ENCODE measurements around the gene PRDM11.

The PRDM11 gene

GRCh38 chr11:45178890-45179671 is 32.6 kb downstream of the PRDM11 start:
- DNase-seq = no peak

GRCh38 chr11:45179686-45180178 is 33.3 kb downstream of the PRDM11 start:
- DNase-seq = no peak

- DNase-seq = no peak
Measured at GRCh38 chr11:45180179-45180847, 33.9 kb downstream of the PRDM11 start.

DNA sequence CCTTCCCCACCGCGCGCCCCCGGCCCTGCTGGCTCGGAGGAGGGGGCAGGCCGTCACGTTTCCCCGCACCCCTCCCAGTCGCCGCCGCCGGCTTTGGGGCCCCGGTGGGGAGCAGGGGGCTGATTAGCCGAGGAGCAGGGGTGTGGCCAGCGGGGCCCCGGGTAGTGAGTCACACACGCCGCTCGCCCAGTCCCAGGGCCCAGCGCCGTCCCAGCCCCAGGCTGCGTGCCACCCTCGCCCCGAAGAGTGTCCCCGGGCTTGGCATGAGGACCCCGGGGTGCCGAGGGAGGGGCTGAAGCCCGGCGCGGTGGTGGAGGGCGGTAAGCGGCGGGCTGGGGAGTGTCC is 34.4 kb downstream of the PRDM11 start:
- DNase-seq = no peak

DNA sequence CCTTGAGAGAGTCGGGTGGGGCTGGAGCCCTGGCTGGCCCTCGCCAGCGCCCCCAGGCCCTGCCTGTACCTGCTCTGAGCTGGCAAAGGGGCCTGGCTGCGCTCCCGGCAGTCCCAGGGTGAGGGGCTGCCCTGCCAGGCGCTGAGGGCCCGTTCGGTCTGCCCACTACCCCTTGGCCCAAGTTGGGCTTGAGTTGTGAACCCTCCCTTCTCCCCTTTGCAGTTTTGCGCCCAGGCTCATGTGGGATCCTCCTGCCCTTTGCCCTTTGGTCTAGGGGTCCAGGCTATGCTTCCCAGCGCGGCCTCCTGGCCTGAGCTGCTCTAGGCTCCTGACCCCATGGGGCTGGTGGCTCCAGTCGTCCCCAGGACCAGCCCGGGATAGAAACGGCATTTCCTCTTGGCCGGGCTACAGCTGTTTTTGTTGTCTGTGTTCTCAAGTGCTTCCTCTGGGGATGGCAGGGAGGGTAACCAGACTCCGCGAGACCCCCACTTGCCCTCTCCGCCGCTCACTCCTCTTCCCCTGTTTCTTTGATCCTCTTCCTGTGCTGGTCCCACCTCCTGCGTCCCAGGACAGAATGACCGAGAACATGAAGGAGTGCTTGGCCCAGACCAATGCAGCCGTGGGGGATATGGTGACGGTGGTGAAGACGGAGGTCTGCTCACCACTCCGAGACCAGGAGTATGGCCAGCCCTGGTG is 34.9 kb downstream of the PRDM11 start:
- DNase-seq = no peak

GRCh38 chr11:45181889-45182550 is 35.6 kb downstream of the PRDM11 start:
- no peak for DNase-seq

DNA sequence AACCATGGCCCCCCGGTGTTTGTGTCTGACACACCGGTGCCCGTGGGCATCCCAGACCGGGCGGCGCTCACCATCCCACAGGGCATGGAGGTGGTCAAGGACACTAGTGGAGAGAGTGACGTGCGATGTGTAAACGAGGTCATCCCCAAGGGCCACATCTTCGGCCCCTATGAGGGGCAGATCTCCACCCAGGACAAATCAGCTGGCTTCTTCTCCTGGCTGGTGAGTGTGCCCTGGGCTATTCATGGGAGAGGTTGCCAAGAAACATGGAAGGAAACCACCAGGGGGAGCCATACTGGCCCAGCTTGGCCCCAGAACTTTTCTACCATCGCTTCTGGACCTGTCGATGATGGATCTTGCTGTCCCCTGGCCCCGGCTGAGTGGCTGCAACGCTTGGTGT is 36.5 kb downstream of the PRDM11 start:
- no peak for DNase-seq

DNA sequence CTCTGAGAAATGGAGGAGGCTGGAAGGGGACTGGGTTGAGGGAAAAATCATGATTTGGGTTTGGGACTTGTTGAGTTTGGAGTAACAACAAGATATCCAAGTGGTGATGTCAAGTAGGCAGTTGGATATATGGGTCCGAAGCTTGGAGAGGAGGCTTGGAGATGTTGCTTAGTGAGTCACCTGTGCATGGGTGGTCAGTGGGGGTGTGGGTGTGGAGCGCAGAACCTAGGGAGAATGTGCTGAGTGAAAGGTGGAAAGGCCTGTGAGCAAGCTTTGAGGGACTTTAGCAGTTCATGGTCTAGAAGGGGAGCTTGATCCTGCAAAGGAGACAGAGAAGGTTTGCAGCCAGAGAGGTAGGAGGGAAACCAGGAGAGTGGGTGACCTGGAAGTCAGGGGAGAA is 38.2 kb downstream of the PRDM11 start:
- DNase-seq = no peak

DNA sequence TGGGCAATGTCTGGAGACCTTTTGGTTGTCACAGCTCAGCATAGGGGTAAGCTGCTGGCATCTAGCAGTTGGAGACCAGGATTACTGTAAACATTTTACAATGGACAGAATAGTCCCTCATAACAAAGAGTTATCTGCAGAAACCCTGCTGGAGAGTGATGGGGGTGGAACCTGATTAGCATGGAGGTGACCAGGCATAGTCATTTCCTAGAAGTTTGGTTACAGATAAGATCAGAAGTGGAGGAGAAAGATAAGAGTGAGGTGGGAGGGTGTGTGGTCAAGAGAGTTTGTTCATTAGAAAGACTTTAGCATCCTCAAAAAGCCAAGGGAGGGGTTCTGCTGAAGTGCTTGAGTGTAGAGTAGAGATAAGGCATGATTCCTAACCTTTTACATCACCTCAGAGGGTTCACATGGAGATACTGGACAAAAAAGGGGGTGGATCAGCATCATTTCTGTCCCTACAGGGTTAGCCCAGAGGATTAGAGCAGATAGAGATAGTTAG is 38.8 kb downstream of the PRDM11 start:
- DNase-seq = no peak

- no peak for DNase-seq
Measured at GRCh38 chr11:45187375-45187774, 40.9 kb downstream of the PRDM11 start.

DNA sequence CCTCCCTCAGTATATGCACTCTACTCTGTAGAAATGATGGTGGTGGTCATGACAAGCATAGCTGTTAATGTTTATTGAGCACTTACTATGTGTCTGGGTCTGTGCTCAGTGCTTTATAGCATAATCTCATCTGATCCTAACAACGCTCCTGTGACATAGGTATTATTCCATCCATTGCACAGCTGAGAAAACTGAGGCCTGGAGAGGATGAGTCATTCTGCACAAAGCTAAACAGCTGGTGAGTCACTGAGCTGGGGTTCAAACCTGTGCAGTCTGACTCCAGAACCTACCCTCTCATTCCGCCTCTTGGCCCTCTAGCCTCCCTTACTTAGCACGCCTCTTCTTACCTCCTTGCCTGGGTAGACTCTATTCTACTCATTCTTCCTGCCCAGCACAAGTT is 41.7 kb downstream of the PRDM11 start:
- no peak for DNase-seq

DNA sequence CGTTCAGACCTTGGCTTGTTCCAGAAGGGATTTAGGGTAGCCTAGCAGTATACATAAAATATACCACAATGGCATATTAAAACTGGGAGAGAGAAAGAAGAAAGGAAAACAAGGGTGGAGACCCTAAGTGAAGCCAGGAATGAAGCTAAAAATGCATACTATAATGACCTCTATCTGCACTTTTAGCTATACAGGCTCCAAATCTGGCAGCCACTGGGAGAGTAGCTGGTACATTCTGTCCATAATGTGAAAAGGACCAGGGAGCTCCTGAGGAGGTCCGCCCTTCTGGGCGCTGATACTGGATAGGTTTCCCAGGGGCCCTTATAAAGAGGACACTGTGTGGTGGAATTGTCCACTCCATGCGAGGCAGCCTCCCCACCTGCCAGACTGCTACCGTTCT is 42.8 kb downstream of the PRDM11 start:
- DNase-seq = no peak

DNA sequence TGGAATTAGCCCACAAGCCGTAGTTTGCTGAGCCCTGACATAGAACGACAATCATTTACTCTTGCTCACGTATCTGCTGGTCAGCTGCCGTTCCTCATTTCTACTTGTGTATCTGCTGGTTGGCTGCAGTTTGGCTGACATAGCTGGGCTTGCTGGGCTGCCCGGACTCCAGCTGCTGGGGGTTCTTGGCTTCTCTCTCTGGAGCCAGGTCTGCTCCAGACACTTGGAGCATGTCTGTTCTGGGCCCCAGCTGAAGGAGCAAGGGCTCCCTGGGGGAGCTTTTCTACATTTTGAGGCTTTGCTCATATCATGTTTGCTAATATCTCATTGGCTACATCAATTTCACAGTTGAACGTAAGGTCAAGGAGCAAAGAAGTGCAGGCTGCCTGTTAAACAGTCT is 47.3 kb downstream of the PRDM11 start:
- DNase-seq = no peak

DNA sequence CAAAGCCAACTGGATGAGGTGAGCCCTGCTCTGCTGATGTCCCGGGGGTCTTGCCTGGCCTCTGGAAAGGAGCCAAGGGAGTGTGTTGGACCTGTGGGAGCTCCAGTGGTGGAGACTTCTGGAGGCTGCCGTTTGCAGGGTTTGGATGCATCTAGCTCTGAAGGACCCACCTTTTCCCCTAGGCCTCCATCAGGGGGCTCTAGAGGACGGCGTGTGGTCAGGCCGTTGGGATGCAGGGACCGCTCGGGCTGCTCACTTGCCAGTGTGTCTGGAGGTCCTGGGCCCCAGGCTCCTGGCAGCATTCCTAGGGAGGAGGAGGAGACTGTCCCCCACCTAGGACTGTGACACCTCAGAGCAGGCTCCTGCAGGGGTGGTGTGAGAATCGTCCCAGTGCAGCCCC is 58.3 kb downstream of the PRDM11 start:
- DNase-seq = no peak

- no peak for DNase-seq
Measured at GRCh38 chr11:45205978-45206377, 59.5 kb downstream of the PRDM11 start.

DNA sequence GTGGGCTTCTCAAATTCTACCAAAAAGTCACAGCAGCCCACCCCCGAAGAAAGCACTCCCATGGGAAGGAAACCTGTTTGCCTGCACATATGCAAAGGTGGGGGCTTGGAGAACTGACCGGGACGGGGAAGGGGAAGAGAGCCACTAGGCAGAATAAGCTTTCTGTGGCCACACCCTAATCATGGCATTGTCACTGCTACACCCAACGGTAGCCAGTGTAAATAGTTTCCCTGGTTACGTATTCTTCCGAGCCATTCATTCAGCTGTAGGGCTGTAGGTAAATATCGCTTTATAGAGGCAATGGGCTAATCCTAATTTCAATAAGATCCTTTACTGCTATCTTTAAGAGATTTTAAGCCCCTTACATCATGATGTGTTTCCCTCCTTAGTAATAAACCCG is 61.7 kb downstream of the PRDM11 start:
- no peak for DNase-seq

GRCh38 chr11:45209000-45209879 is 62.8 kb downstream of the PRDM11 start:
- DNase-seq = no peak

DNA sequence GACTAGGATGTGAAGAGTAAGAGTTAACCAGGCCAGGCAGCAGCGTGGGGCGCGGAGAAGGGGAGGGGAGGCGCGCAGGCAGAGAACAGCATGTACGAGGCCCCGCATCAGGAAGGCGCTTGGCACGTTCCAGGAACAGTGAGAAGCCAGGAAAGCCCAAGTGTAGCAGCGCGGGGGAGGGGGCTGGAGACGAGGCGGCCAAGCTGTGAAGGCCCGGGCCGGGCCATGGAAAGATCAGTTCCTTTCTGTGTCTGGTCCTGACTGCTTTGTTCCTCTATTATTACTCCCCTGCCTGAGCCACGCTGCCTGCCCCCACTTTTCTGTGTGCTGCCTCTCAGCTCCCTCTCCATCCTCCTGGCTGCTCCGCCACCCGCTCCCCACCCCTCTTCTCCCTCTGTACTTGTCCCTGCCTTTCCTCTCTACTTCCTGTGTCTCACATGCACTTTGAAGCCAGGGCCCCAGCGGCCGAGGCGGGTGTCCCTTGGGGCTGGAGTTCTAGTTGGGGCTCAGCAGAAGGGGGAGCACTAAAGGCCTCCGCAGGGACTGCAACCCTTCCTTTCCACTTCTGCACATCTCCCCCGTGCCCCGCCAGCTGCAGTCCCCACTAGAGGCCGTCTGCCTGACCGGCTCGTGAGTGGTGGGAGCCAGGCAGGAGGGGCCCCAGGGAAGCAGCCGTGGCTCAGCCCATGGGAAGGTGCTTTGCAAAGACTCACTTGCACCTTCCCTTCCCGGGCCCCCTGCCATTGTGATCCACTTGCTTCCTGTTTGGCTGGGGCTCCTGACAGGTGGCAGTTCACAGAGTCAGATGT is 63.7 kb downstream of the PRDM11 start:
- no peak for DNase-seq

DNA sequence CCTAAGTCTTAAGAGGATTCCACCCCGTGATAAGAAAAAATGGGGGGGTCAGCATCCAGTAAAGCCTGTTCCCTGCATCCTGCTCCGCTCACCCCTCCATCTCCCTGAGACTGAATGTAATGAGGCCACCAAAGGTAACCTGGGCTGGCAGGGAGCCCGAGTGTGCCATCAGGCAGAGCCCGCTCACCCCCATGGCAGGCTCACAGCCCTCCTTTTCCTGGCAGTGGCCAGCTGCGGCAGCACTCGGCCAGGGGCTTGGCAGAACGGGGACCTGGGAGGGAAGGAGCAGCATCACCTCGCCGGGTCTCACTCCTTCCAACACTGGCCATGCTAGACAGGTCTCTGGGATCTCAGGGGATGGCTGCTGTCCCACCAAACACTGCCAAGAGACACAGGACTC is 64.4 kb downstream of the PRDM11 start:
- DNase-seq = no peak

DNA sequence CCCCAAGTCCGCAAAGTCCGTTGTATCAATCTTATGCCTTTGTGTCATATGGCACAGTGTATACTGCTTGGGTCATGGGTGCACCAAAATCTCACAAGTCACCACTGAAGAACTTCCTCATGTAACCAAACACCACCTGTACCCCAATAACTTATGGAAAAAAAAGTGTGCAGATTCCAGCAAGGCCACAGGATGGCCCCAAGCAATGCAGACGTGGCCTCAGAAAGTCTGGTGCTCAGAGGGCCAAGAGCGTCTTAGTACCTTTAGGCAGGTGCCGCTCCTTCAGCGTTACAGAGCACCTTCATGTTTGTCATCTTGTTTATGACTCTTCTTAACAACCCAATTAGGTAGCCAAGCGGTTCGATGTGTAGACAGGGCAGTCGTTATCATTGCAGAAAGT is 65.3 kb downstream of the PRDM11 start:
- DNase-seq = no peak

- DNase-seq = no peak
Measured at GRCh38 chr11:45212566-45213315, 66.3 kb downstream of the PRDM11 start.
